GM18520 (cell line): ENCODE measurements around the gene ITPRIPL2.

Experiments
- ATAC-seq: cut with Tn5 transposase; IDR thresholded peaks from one replicate; pipeline ENCODE4 v1.9.1; 2021; ENCODE audit not compliant: unreplicated experiment

ITPRIPL2 gene

GRCh38 chr16:19119564-19119963, 5.8 kb downstream of the ITPRIPL2 start:
- no peak for ATAC-seq

- no peak for ATAC-seq
These were observed 9.9 kb downstream of the ITPRIPL2 start for GRCh38 chr16:19123535-19124178.

- ATAC-seq = no peak
These were observed 12.5 kb downstream of the ITPRIPL2 start for GRCh38 chr16:19126300-19126699.

- no peak for ATAC-seq
These were observed 13.4 kb downstream of the ITPRIPL2 start for GRCh38 chr16:19127205-19127604.

- ATAC-seq = no peak
These were observed 13.9 kb downstream of the ITPRIPL2 start for GRCh38 chr16:19127674-19128131.

- no peak for ATAC-seq
These were observed 14.9 kb downstream of the ITPRIPL2 start for GRCh38 chr16:19128454-19129200.

- no peak for ATAC-seq
These were observed 16.6 kb downstream of the ITPRIPL2 start for GRCh38 chr16:19130385-19130784.

- no peak for ATAC-seq
These were observed 17.4 kb downstream of the ITPRIPL2 start for GRCh38 chr16:19130852-19131824.

GRCh38 chr16:19131825-19132218, 18.1 kb downstream of the ITPRIPL2 start:
- ATAC-seq = no peak

GRCh38 chr16:19132255-19132654, 18.5 kb downstream of the ITPRIPL2 start:
- ATAC-seq = no peak

- ATAC-seq = no peak
These were observed 19.1 kb downstream of the ITPRIPL2 start for GRCh38 chr16:19132898-19133297.

- ATAC-seq = no peak
These were observed 19.8 kb downstream of the ITPRIPL2 start for GRCh38 chr16:19133600-19133999.

GRCh38 chr16:19135201-19135842, 21.6 kb downstream of the ITPRIPL2 start:
- no peak for ATAC-seq

GRCh38 chr16:19135896-19136438, 22.2 kb downstream of the ITPRIPL2 start:
- no peak for ATAC-seq

- no peak for ATAC-seq
These were observed 22.9 kb downstream of the ITPRIPL2 start for GRCh38 chr16:19136549-19137196.

- no peak for ATAC-seq
These were observed 23.7 kb downstream of the ITPRIPL2 start for GRCh38 chr16:19137201-19138128.

GRCh38 chr16:19138601-19139000, 24.8 kb downstream of the ITPRIPL2 start:
- no peak for ATAC-seq

- ATAC-seq = no peak
These were observed 25.8 kb downstream of the ITPRIPL2 start for GRCh38 chr16:19139436-19140091.
